Esophagus squamous epithelium (tissue), 5 donors: ENCODE results near the gene RTP5. TPM values are rescaled to one million over a fixed set of nuclear protein-coding genes. Genes with fewer than 3 reads are reported as not detected.

Source experiments
- DNase-seq: peaks from one replicate; lab custom pipeline; 2025; lab: John Stamatoyannopoulos, UW
- H3K27ac ChIP-seq, 4 donors: fragments of 200-600 bp; sonication (generic); one replicate each; pipeline ENCODE4 v1.5.1; 2016 to 2019; ENCODE audit warnings: mild to moderate bottlenecking in 1 of 4
- H3K27me3 ChIP-seq, 4 donors: fragments of 200-600 bp; sonication (generic); 1 replicate in 3 of 4; 2 replicates in 1 of 4; pipeline versions ENCODE4 v1.5.1 to v1.6.0; 2017 to 2021; ENCODE audit warnings: antibody characterized with exemption in 1 of 4
- H3K36me3 ChIP-seq, 3 donors: fragments of 200-600 bp; sonication (generic); one replicate each; pipeline ENCODE4 v1.5.1; 2016 to 2019
- H3K4me1 ChIP-seq, 3 donors: fragments of 200-600 bp; sonication (generic); one replicate each; pipeline ENCODE4 v1.5.1; 2017 to 2019
- H3K4me3 ChIP-seq, 4 donors: fragments of 200-600 bp; sonication (generic); 1 replicate in 3 of 4; 2 replicates in 1 of 4; pipeline ENCODE4 v1.5.1; 2016 to 2019; ENCODE audit warnings: mild to moderate bottlenecking in 2 of 4, moderate library complexity in 1 of 4
- H3K9me3 ChIP-seq, 3 donors: fragments of 200-600 bp; sonication (generic); one replicate each; pipeline ENCODE4 v1.5.1; 2016 to 2019
- CTCF ChIP-seq, 6 experiments: fragments of 450-650 bp in 4 of 6; fragments of 200-600 bp in 2 of 6; sonication (generic) in 2 of 6; IDR thresholded peaks; one replicate each; pipeline ENCODE4 v1.5.1; 2016 to 2019; ENCODE audit warnings: antibody characterized with exemption in 6 of 6, mild to moderate bottlenecking in 4 of 6, moderate library complexity in 4 of 6
- POLR2A ChIP-seq, 4 donors: fragments of 450-650 bp; IDR thresholded peaks; one replicate each; pipeline ENCODE4 v1.6.1; 2017; ENCODE audit warnings: antibody characterized with exemption in 4 of 4, mild to moderate bottlenecking in 4 of 4, moderate library complexity in 3 of 4
- WGBS, 2 donors: methylation state at CpG; one replicate each; pipeline ENCODE4 v1.1.5; 2018; 5-methylcytosine and 5-hydroxymethylcytosine counted together
- intact Hi-C: fragments of 100-400 bp; cut with DNase I; formaldehyde crosslinking; loops from one replicate; pipeline ENCODE4 v1.15.0; 2022
- total RNA-seq, 4 donors: library from RNA; depleted of rRNA; stranded (reverse); fragments of >200 nt; gene quantifications; one replicate each; pipeline ENCODE4 v1.1.0, GENCODE V29; 2016
- donor health status: DM: yes; HTN: yes; CAD: no.

Gene RTP5
- total RNA-seq, 4 donors from 2014 or later = 0.12 to 0.19 TPM; not detected in 2

DNA sequence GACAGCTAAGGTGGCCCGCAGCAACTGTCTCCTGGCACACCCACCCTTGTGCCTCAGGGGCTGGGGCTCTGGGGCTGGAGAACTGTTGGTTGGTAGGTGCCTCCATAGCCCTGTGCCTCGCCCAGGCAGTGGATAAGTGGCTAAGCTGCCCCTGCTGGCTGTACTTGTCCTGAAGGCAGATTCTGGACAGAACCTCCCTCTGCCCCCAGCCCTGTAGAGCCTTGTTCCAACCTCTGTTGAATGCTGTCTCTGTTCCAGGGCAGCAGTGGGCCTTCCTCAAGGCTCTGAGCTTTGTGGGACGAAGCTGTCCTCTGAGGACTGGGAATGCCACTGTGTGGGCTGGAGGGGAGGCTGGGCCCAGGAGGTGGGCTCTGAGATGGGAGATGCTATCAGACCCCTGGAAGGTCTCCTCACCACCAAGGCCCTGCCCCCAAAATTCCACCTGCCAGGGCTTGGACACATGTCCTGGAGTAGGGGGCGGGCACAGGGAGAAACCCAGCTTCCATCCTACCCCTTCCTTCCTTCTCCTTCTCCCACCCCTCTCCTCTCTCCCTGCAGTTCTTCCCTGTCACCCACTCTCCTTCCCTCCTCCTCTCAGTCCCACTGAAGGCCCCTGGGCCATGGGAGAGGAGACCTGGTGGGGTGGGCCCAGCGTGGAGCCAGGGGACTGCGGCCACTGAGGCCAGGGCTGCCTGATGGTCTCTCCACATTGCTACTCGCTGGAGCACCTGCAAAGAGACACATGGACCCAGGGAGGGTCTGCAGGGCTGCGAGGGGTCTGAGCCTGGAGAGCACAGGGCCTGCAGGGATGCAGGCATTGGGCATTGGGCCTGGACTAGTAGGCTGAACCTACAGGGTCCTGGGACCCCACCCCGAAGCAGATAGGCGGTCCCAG is 9.1 kb upstream of the RTP5 start:
- Histone ChIP-seq H3K9me3 (no peaks in the 10 kb centered on the region), H3K4me3 (peak overlapping the region in 3 of 4 donors; percentile 21 to 52 (median 38)), H3K36me3 (no peaks in the 10 kb centered on the region), H3K27me3 (peaks cover 0 to 67% (median 4%) of the 10 kb centered on the region in 4 donors), H3K27ac (peak overlapping the region; percentile 66 to 91 (median 80)), H3K4me1 (peaks cover 8 to 34% (median 21%) of the 10 kb centered on the region in 3 donors)
- no peak for DNase-seq
- intact Hi-C loops = no loop called here
- TF ChIP-seq CTCF (IDR thresholded peaks at IDR 0.05) (no peak), POLR2A (IDR thresholded peaks at IDR 0.05) (no peak)
- 86 to 95% methylated on average over 2 to 6 of the region's 10 CpGs for WGBS, 2 donors

- DNase-seq = no peak
- intact Hi-C loops = no loop called here
- Histone ChIP-seq H3K27ac (no peak overlapping the region), H3K4me1 (peaks cover 8 to 34% (median 21%) of the 10 kb centered on the region in 3 donors), H3K27me3 (peaks cover 0 to 75% (median 4%) of the 10 kb centered on the region in 4 donors), H3K4me3 (no peak overlapping the region), H3K36me3 (no peaks in the 10 kb centered on the region), H3K9me3 (no peaks in the 10 kb centered on the region)
- no peak for TF ChIP-seq CTCF (IDR thresholded peaks at IDR 0.05)
- TF ChIP-seq POLR2A (IDR thresholded peaks at IDR 0.05) = no peak
- 79 to 88% methylated on average over 1 of the region's 1 CpG for WGBS, 2 donors
Measured at GRCh38 chr2:241861264-241861663, 8.3 kb upstream of the RTP5 start.

- TF ChIP-seq POLR2A (IDR thresholded peaks at IDR 0.05) (no peak), CTCF (IDR thresholded peaks at IDR 0.05) (no peak)
- Histone ChIP-seq H3K4me3 (no peak overlapping the region), H3K9me3 (no peaks in the 10 kb centered on the region), H3K4me1 (peaks cover 8 to 34% (median 21%) of the 10 kb centered on the region in 3 donors), H3K36me3 (no peaks in the 10 kb centered on the region), H3K27me3 (peaks cover 0 to 83% (median 4%) of the 10 kb centered on the region in 4 donors), H3K27ac (no peak overlapping the region)
- no peak for DNase-seq
- intact Hi-C loops = no loop called here
- 65 to 82% methylated on average over 6 to 8 of the region's 8 CpGs for WGBS, 2 donors
Measured at GRCh38 chr2:241862093-241862492, 7.4 kb upstream of the RTP5 start.

DNA sequence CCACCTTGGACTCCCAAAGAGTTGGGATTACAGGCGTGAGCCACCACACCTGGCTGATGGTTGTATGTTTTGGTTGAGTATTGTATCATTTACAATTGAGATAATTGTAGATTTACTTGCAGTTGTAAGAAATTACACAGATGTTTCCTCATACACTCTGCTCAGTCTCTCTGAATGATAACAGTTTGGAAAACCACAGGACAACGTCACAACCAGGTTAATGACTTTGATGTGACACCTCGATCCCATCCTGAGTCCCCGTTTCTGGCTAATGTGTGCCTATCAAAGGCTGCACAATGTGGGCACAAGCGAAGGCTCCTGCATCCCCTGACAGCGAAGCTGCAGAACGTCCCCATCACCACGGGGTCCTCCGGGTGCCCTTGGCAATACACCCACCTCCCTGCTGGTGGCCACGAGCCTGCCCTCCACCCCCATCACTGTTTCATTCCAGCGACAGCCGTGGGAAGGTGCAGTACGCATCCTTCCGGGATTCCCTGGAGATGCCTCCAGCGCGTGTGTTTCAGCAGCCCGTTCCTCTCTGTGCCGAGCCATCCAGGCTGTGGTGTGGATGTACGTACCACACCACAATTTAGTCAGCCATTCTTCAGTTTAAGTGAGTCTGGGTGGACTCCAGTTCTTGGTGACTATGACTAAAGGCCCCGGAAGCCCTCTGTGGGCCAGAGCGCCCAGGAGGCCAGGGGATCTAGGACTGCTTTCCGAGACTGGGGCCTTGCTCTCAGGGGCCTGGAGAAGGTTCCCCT is 6.6 kb upstream of the RTP5 start:
- no peak for DNase-seq
- H3K4me3 ChIP-seq = peak overlapping the region in 1 of 4 donors; percentile 24
- no peaks in the 10 kb centered on the region for H3K36me3 ChIP-seq
- TF ChIP-seq POLR2A (IDR thresholded peaks at IDR 0.05) (no peak), CTCF (IDR thresholded peaks at IDR 0.05) (no peak)
- no peaks in the 10 kb centered on the region for H3K9me3 ChIP-seq
- peaks cover 0 to 92% (median 4%) of the 10 kb centered on the region in 4 donors for H3K27me3 ChIP-seq
- intact Hi-C loops = no loop called here
- peaks cover 8 to 38% (median 21%) of the 10 kb centered on the region in 3 donors for H3K4me1 ChIP-seq
- peak overlapping the region in 2 of 4 donors; percentile 19 to 52 for H3K27ac ChIP-seq
- WGBS, 2 donors = 81 to 83% methylated on average over 18 to 19 of the region's 22 CpGs
